H9 (cell line): ENCODE data around the gene GCAT. TPM values are rescaled to one million over a fixed set of nuclear protein-coding genes. Genes with fewer than 3 reads are reported as not detected.

Source experiments
- DNase-seq: peaks from one replicate; pipeline ENCODE4 v3.0.0-alpha.2; 2017
- H2AFZ ChIP-seq: one replicate; pipeline ENCODE4 v1.6.1; 2013; ENCODE audit warnings: mild to moderate bottlenecking, low read length, control low read depth, moderate library complexity
- H2AK5ac ChIP-seq: 2 replicates; pipeline ENCODE4 v1.6.1; 2013; ENCODE audit warnings: low read length, control low read depth, mixed read lengths; ENCODE audit not compliant: insufficient read length
- H2BK120ac ChIP-seq: one replicate; pipeline ENCODE4 v1.6.1; 2013; ENCODE audit warnings: low read depth, mild to moderate bottlenecking, low read length, control low read depth, inconsistent platforms; ENCODE audit not compliant: poor library complexity, severe bottlenecking
- H2BK12ac ChIP-seq: 2 replicates; pipeline ENCODE4 v1.6.1; 2013; ENCODE audit warnings: low read length, control low read depth, mixed read lengths, low read depth; ENCODE audit not compliant: insufficient read length
- H2BK15ac ChIP-seq: 2 replicates; pipeline ENCODE4 v1.6.1; 2013; ENCODE audit warnings: low read depth, low read length, control low read depth
- H2BK20ac ChIP-seq: one replicate; pipeline ENCODE4 v1.6.1; 2013; ENCODE audit warnings: low read depth, mild to moderate bottlenecking, low read length, control low read depth, inconsistent platforms; ENCODE audit not compliant: poor library complexity, severe bottlenecking
- H2BK5ac ChIP-seq: 2 replicates; pipeline ENCODE4 v1.6.1; 2013; ENCODE audit warnings: low read length, control low read depth, mixed read lengths; ENCODE audit not compliant: insufficient read length
- H3K14ac ChIP-seq: 2 replicates; pipeline ENCODE4 v1.6.1; 2013; ENCODE audit warnings: low read length, control low read depth; ENCODE audit not compliant: insufficient read depth
- H3K18ac ChIP-seq: 2 replicates; pipeline ENCODE4 v1.6.1; 2013; ENCODE audit warnings: low read depth, mild to moderate bottlenecking, mixed read lengths, low read length, control low read depth; ENCODE audit not compliant: insufficient read length
- H3K23ac ChIP-seq: 2 replicates; pipeline ENCODE4 v1.6.1; 2013; ENCODE audit warnings: low read length, control low read depth, mixed read lengths, low read depth; ENCODE audit not compliant: insufficient read length
- H3K23me2 ChIP-seq: 2 replicates; pipeline ENCODE4 v1.6.1; 2013; ENCODE audit warnings: low read depth, mild to moderate bottlenecking, mixed read lengths, low read length, control low read depth; ENCODE audit not compliant: insufficient read length, poor library complexity, severe bottlenecking
- H3K27ac ChIP-seq: 2 replicates; pipeline ENCODE4 v1.5.1; 2013; ENCODE audit warnings: low read length, control low read depth, mixed read lengths, low read depth; ENCODE audit not compliant: insufficient read length
- H3K27me3 ChIP-seq: 2 replicates; pipeline ENCODE4 v1.6.1; 2013; ENCODE audit warnings: low read length, control low read depth, inconsistent platforms; ENCODE audit not compliant: insufficient read depth
- H3K4ac ChIP-seq: 2 replicates; pipeline ENCODE4 v1.6.1; 2013; ENCODE audit warnings: low read depth, mild to moderate bottlenecking, control low read depth, inconsistent platforms, low read length, moderate library complexity
- H3K4me1 ChIP-seq: 2 replicates; pipeline ENCODE4 v1.6.1; 2013; ENCODE audit warnings: low read length, control low read depth, inconsistent platforms; ENCODE audit not compliant: insufficient read depth
- H3K4me2 ChIP-seq: 2 replicates; pipeline ENCODE4 v1.6.1; 2013; ENCODE audit warnings: low read length, control low read depth, mixed read lengths; ENCODE audit not compliant: insufficient read length, insufficient read depth
- H3K56ac ChIP-seq: 2 replicates; pipeline ENCODE4 v1.6.1; 2013; ENCODE audit warnings: low read depth, mild to moderate bottlenecking, mixed read lengths, low read length, control low read depth; ENCODE audit not compliant: insufficient read length
- H3K79me1 ChIP-seq: 2 replicates; pipeline ENCODE4 v1.6.1; 2013; ENCODE audit warnings: low read depth, mild to moderate bottlenecking, moderate library complexity, low read length, control low read depth, inconsistent platforms; ENCODE audit not compliant: insufficient read depth, poor library complexity, severe bottlenecking
- H3K79me2 ChIP-seq: 2 replicates; pipeline ENCODE4 v1.6.1; 2013; ENCODE audit warnings: low read length, control low read depth, inconsistent platforms; ENCODE audit not compliant: insufficient read depth
- H3K9ac ChIP-seq: 2 replicates; pipeline ENCODE4 v1.6.1; 2013; ENCODE audit warnings: low read length, control low read depth, mixed read lengths; ENCODE audit not compliant: insufficient read length; ENCODE audit errors: extremely low read depth
- H3K9me3 ChIP-seq: one replicate; pipeline ENCODE4 v1.6.1; 2013; ENCODE audit warnings: low read depth, low read length, inconsistent platforms; ENCODE audit not compliant: control insufficient read depth
- H3T11ph ChIP-seq: one replicate; pipeline ENCODE4 v1.6.1; 2013; ENCODE audit warnings: mild to moderate bottlenecking, low read length, control low read depth, inconsistent platforms
- H4K20me1 ChIP-seq: one replicate; pipeline ENCODE4 v1.6.1; 2013; ENCODE audit not compliant: control insufficient read depth, insufficient read length, insufficient read depth
- H4K5ac ChIP-seq: 2 replicates; pipeline ENCODE4 v1.6.1; 2013; ENCODE audit warnings: low read depth, mild to moderate bottlenecking, mixed read lengths, low read length, control low read depth; ENCODE audit not compliant: insufficient read length
- H4K8ac ChIP-seq: replicated peaks from 2 replicates; pipeline ENCODE4 v1.6.1; 2013; ENCODE audit warnings: low read length, control low read depth, mixed read lengths, low read depth; ENCODE audit not compliant: insufficient read length
- H4K91ac ChIP-seq: 2 replicates; pipeline ENCODE4 v1.6.1; 2013; ENCODE audit warnings: low read depth, mild to moderate bottlenecking, moderate library complexity, mixed read lengths, low read length, control low read depth; ENCODE audit not compliant: insufficient read length
- H3K27ac Mint-ChIP-seq, 3 experiments: 2 replicates in 2 of 3; 3 replicates in 1 of 3; pipeline ENCODE4 v1.8.0; 2020 to 2021; ENCODE audit warnings: mixed read lengths in 3 of 3, mild to moderate bottlenecking in 1 of 3, moderate library complexity in 1 of 3
- H3K27me3 Mint-ChIP-seq: 2 replicates; pipeline ENCODE4 v1.8.0; 2021; ENCODE audit warnings: low read depth, mild to moderate bottlenecking, moderate library complexity, mixed read lengths
- H3K36me3 Mint-ChIP-seq, 3 experiments: 2 replicates in 2 of 3; 3 replicates in 1 of 3; pipeline ENCODE4 v1.8.0; 2020 to 2021; ENCODE audit warnings: low read depth in 3 of 3, mixed read lengths in 3 of 3; ENCODE audit not compliant: insufficient read depth in 1 of 3
- H3K4me1 Mint-ChIP-seq, 2 experiments: 2 replicates each; pipeline ENCODE4 v1.8.0; 2020; ENCODE audit warnings: mixed read lengths in 2 of 2
- H3K4me3 Mint-ChIP-seq, 2 experiments: 2 replicates in 1 of 2; 3 replicates in 1 of 2; pipeline ENCODE4 v1.8.0; 2020 to 2021; ENCODE audit warnings: mild to moderate bottlenecking in 2 of 2, mixed read lengths in 2 of 2, moderate library complexity in 1 of 2
- H3K9me3 Mint-ChIP-seq, 2 experiments: 2 replicates in 1 of 2; 3 replicates in 1 of 2; pipeline ENCODE4 v1.8.0; 2020; ENCODE audit warnings: mild to moderate bottlenecking in 2 of 2, mixed read lengths in 2 of 2, moderate library complexity in 1 of 2
- WGBS: extraction: QIAGEN DNeasy Blood & Tissue Kit; methylation state at CpG from one replicate; pipeline ENCODE4 v1.1.7; 2013; ENCODE audit warnings: missing lambda C conversion rate, low lambda C conversion rate, mixed read lengths; ENCODE audit not compliant: insufficient read length; ENCODE audit errors: extremely low coverage; 5-methylcytosine and 5-hydroxymethylcytosine counted together
- total RNA-seq: library from RNA; stranded (reverse); gene quantifications from 2 replicates; pipeline ENCODE4 v1.2.1, GENCODE V29; 2021
- TF ChIP-seq, protein P1 (sequence below): fragments of 200-600 bp; sonication (generic); conservative IDR thresholded peaks from 3 replicates; pipeline ENCODE4 v1.8.0; 2021; ENCODE audit warnings: antibody characterized with exemption, mild to moderate bottlenecking

GCAT gene
- total RNA-seq, 1 experiment from 2014 or later = 26.9 TPM

DNA sequence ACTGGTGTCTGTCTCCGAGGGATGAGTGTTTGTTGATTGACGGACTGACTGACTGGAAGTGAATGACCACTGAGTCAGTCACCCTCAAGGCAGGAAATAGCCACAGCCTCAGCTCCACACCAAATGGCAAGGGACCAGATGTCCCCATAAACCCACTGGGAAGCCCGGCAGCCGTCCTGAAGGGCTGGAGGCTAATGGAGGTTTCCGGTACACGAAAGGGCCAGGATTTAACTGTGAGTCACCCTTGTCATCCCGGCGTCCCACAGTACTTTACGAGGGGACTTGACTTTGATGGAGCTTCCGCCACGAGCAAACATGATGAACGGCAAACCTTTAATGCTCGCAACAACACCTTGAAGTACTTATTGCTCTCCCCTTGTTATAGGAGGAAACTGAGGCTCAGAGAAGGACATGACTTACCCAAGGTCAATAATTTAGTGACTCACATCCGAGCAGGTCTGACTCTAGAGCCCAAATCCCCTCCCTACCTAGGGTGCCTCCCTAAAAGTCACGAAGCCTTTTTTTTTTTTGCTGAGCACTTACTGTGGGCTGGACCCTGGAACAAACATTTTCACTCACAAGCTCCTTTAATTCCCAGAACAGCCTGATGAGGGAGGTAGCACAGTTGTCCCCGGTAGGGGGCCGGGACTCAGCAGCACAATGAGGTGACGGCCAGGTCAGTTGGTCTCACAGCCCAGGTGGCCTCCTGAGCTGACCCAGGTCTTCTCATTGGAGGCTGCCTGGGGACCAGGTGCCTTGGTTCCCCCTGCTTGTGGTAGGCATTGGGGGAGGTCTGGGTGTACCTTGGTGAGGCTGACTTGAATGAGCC is 25.2 kb upstream of the GCAT start:
- Histone ChIP-seq H3K4ac (no peak overlapping the region), H3K23me2 (no peaks in the 10 kb centered on the region), H3K14ac (no peak overlapping the region; the same call in 1 of the 2 replicates), H2BK15ac (no peak overlapping the region), H4K5ac (no peak overlapping the region), H4K20me1 (no peaks in the 10 kb centered on the region), H3K9me3 (no peaks in the 10 kb centered on the region), H2BK12ac (no peak overlapping the region), H3K27ac (no peak overlapping the region), H3K23ac (no peak overlapping the region), H3K4me1 (no peaks in the 10 kb centered on the region), H2AFZ (no peak overlapping the region), H3K18ac (no peak overlapping the region), H4K91ac (no peak overlapping the region), H4K8ac (no peak overlapping the region), H2BK20ac (no peak overlapping the region), H2BK120ac (no peak overlapping the region), H3K4me2 (no peak overlapping the region), H3T11ph (no peak overlapping the region), H3K56ac (no peak overlapping the region), H3K79me1 (no peaks in the 10 kb centered on the region), H3K79me2 (no peaks in the 10 kb centered on the region), H2BK5ac (no peak overlapping the region), H3K9ac (no peak overlapping the region), H3K27me3 (no peaks in the 10 kb centered on the region; the same call in 1 of the 2 replicates), H2AK5ac (no peak overlapping the region)
- DNase-seq = no peak
- Mint-ChIP-seq H3K9me3 (peaks cover 8 to 13% of the 10 kb centered on the region in 2 experiments; a peak in 4 of 5 replicates), H3K4me1 (peaks cover 11 to 12% of the 10 kb centered on the region in 2 experiments), H3K36me3 (no peaks in the 10 kb centered on the region), H3K27ac (no peak overlapping the region), H3K4me3 (no peak overlapping the region), H3K27me3 (peaks cover 72% of the 10 kb centered on the region)
- TF ChIP-seq, protein P1, sequence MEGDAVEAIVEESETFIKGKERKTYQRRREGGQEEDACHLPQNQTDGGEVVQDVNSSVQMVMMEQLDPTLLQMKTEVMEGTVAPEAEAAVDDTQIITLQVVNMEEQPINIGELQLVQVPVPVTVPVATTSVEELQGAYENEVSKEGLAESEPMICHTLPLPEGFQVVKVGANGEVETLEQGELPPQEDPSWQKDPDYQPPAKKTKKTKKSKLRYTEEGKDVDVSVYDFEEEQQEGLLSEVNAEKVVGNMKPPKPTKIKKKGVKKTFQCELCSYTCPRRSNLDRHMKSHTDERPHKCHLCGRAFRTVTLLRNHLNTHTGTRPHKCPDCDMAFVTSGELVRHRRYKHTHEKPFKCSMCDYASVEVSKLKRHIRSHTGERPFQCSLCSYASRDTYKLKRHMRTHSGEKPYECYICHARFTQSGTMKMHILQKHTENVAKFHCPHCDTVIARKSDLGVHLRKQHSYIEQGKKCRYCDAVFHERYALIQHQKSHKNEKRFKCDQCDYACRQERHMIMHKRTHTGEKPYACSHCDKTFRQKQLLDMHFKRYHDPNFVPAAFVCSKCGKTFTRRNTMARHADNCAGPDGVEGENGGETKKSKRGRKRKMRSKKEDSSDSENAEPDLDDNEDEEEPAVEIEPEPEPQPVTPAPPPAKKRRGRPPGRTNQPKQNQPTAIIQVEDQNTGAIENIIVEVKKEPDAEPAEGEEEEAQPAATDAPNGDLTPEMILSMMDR = peak; percentile 28; the same call in 1 of the 3 replicates
- no CpG with 5 or more reads among the region's 18 CpGs for WGBS
